Non-pigmented ciliary epithelial cell (primary cell): ENCODE measurements around the gene PCBP3.
A peak's percentile ranks its signal among the peaks of the same experiment; 100 is the strongest.
"Not testable (repeated sequence)": the region's sequence is repeated elsewhere in the genome, so short reads cannot be mapped to it uniquely, and the experiment has no call there.

Experiments used
- DNase-seq: peaks from one replicate; pipeline ENCODE4 v3.0.0-alpha.2; 2010; ENCODE audit warnings: low read depth

PCBP3 gene

DNA sequence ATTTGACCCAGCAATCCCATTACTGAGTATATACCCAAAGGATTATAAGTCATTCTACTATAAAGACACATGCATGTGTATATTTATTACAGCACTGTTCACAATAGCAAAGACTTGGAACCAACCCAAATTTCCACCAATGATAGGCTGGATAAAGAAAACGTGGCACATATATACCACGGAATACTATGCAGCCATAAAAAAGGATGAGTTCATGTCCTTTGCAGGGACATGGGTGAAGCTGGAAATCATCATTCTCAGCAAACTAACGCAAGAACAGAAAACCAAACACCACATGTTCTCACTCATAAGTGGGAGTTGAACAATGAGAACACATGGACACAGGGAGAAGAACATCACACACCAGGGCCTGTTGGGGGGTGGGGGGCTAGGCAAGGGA, 165.1 kb downstream of the PCBP3 start:
- DNase-seq, result not testable (repeated sequence)

DNA sequence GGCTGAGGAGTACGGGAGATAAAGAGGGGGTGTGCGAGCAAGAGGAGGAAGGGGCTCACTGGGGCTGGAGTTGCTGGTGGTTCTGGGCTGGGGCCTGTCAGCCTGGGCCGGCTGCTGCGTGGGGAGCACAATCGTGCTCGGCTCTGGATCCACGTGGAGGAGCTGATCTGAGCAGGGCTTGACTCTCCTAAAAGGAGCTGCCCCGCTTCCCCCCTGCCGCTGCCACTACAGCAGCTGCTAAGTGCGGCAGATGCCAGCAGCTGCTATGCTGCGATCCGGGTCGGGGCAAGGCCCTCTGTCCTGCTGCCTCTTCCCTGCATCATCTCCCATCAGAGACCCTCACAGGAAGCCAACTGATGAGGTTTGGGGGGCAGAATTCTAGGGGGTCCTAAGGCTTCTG, 165.9 kb downstream of the PCBP3 start:
- DNase-seq, result no peak

GRCh38 chr21:45811136-45811535, 167.6 kb downstream of the PCBP3 start:
- no peak for DNase-seq

DNA sequence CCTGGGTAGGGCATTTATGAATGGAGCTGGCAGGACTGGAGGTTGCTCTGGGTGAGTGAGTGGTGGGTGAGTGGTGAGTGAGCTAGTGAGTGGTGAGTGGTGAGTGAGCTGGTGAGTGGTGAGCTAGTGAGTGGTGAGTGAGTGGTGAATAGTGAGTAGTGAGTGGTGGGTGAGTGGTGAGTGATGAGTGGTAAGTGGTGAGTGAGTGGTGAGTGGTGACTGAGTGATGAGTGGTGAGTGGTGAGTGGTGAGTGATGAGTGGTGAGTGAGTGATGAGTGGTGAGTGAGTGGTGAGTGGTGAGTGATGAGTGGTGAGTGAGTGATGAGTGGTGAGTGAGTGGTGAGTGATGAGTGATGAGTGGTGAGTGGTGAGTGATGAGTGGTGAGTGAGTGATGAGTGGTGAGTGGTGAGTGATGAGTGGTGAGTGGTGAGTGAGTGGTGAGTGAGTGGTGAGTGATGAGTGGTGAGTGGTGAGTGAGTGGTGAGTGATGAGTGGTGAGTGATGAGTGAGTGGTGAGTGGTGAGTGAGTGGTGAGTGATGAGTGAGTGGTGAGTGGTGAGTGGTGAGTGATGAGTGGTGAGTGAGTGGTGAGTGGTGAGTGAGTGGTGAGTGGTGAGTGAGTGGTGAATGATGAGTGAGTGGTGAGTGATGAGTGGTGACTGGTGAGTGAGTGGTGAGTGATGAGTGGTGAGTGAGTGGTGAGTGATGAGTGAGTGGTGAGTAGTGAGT, 170.8 kb downstream of the PCBP3 start:
- DNase-seq, result not testable (repeated sequence)

GRCh38 chr21:45815781-45816180, 172.3 kb downstream of the PCBP3 start:
- not testable (repeated sequence) for DNase-seq

DNA sequence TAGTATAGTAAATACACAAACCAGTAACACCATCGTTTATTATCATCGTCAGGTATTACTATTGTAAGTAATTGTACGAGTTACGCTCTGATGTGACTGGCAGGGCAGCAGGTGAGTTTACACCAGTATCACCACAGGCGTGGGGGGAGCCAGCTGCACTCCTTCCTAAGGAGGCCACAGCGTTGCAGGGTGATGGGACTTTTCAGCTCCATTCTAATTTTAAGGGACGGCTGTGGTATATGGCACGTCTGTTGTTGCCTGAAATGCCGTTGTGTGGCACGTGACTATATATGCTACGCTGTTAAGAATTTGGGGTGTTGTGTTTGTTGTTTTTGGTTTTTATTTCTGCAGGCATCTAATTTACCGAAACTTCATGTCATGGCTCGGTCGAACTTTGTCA, 173.3 kb downstream of the PCBP3 start:
- DNase-seq, result no peak

GRCh38 chr21:45817345-45817744, 173.8 kb downstream of the PCBP3 start:
- no peak for DNase-seq

- DNase-seq, result peak; percentile 24
Measured at GRCh38 chr21:45818276-45818903, 174.9 kb downstream of the PCBP3 start.

GRCh38 chr21:45818904-45819285, 175.4 kb downstream of the PCBP3 start:
- DNase-seq, result peak; percentile 62

GRCh38 chr21:45819478-45820170, 176.1 kb downstream of the PCBP3 start:
- no peak for DNase-seq

DNA sequence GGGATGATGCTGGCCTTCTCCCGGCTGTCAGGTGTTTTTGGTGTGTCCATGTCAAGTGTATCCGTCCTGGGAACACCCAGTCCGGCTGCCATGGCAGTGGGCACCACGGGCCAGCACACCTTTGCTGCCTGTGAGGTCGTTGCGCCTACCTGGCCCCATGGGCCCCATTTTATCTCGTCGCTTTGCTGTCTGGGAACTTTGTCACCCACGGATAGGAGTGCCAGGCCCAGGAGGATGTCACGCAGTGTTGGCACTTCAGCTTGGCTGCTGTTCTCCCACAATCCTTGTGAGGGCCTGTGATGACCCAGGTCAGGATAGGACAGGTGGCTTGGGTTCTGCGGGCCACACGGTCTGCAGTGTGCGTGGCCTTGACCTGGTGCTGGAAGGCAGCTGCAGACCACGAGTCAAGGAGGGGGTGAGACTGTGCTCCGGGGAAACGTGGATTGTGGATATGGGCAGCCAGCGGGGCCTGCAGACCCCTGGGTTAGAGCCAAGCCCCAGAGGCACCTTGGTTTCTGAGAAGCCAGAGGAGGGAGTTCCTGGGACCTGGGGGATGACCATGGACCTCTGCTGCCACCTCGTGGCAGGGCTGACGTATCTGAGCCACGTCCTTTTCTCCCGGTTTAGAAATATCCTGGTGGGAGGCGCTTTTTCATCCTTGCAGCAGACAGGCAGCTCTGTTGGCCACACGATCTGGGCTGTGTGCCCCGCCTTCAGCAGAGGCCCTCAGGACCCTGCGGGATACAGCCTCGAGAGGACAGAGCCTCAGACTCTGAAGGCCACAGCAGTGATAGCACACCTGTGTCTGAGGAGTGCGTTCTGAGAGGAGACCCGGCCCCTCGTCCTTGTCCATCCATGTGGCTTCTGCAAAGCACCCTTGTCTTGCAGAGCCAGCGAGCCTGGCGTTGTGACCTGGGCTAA, 176.9 kb downstream of the PCBP3 start:
- DNase-seq, result peak; percentile 63

GRCh38 chr21:45821315-45821962, 177.9 kb downstream of the PCBP3 start:
- no peak for DNase-seq

DNA sequence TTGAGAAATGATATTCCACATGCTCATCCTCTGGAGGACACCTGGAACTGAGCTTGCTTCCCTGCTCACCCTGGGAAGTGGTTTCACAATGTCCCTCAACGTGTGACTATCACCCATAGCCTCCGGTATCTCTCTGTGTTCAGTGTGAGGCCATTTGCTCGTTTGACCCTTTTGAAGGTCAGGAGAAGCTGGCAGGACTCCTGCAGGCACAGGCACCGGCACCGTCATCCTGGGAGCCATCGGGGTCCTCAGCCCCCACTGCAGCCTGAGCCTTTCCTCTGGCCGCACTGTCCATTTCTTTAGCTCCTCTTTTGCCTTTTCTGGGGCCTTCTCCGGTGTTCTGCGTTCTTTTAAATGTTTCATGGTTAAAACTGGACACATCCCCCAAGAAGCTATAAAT, 178.5 kb downstream of the PCBP3 start:
- no peak for DNase-seq

- no peak for DNase-seq
Measured at GRCh38 chr21:45822429-45823099, 179.0 kb downstream of the PCBP3 start.

- DNase-seq, result no peak
Measured at GRCh38 chr21:45823100-45823681, 179.7 kb downstream of the PCBP3 start.

GRCh38 chr21:45824546-45825215, 181.2 kb downstream of the PCBP3 start:
- no peak for DNase-seq

- no peak for DNase-seq
Measured at GRCh38 chr21:45825219-45825618, 181.7 kb downstream of the PCBP3 start.

DNA sequence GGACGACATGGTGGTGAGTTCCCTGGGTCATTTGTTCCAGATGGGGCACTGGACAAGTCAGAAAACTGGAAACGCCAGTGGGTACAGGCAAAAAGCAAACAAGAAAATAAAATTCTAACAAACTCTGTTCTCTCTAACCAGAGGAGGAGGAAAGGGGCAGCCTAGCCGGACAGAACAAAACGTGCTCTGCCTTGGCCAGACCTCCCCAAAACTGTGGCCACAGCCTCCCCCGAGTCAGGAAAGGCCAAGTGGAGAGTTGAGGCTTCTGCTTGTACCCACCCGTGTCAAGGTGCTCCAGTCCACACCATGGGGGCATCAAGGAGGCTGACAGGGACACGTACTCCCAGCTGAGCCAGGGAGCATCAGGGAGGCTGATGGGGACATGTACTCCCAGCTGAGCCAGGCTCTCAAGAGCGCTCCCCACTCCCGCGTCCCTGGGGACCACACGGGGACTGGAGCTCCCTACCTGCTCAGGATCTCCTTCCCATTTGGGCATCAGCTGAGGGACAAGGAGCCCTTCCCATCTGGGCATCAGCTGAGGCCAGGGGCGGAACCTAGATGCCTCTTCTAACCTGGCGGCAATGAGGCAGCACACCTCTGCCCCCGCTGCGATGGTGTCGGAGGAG, 183.3 kb downstream of the PCBP3 start:
- no peak for DNase-seq

GRCh38 chr21:45827302-45827692, 183.8 kb downstream of the PCBP3 start:
- DNase-seq, result no peak
